ENCODE data around the gene KRT83.
"Not testable (repeated sequence)": the region's sequence is repeated elsewhere in the genome, so short reads cannot be mapped to it uniquely, and the experiment has no call there.

The KRT83 gene

DNA sequence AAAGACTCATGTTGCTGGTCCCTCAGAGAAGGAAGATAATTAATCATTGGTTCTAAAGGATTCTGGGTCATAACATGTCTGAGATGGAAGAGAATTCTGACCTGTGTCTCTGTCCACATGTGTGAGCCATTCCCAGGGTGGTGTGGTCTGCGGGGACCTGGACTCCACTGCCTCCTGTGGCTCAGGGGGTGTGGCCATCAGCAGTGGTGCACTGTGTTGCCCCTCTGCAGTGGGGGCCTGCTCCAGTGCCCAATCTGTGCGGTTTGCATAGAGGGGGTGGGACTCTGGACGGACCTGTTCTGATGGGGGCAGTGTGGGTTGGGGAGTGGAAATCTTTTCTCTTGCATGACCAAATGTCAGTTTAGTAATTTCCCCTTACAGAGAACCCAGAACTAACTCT lies 32.6 kb upstream of the KRT83 start:
- no peak for DNase-seq (ENCODE audit: low spot score)

DNA sequence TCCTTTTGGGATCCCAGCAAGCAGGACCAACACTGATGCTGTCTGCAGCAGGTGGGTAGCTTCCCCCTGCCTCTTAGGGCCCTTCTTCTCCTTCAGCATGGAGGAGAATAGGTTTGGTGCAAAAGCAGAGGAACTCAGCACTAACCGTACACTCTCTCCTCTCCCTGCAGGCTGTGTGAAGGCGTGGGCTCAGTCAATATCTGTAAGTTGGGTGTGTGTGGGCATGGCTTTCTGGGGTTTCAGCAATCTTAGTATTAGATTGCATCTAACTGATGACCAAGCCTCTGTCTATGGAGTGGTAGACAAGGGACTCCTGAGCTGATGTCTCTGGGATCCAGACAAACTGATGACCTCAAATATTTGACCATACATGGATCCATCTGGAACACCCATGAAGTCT lies 31.8 kb upstream of the KRT83 start:
- DNase-seq (ENCODE audit: low spot score), result no peak

GRCh38 chr12:52351196-52352059 lies 30.2 kb upstream of the KRT83 start:
- peak; percentile 43 for DNase-seq (ENCODE audit: low spot score)

DNA sequence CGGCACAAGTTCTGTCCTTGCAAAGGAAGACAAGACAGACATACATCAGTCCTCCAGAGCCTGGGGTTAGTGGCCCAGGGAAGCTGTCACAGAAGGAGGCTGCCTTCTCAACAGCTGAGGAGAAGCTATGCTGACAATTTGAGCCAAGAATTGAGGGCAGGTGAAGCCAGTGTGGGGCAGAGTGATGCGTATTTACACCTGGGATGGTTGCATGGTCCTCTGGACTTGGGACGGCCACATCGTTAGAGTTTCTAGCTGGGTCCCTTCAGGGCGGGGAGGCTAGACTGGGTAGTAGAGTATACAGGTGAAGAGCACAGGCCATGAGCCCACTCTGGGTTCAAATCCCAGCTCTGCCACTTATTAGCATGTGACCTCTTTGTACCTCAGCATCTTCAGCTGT lies 29.6 kb upstream of the KRT83 start:
- DNase-seq (ENCODE audit: low spot score), result no peak

DNA sequence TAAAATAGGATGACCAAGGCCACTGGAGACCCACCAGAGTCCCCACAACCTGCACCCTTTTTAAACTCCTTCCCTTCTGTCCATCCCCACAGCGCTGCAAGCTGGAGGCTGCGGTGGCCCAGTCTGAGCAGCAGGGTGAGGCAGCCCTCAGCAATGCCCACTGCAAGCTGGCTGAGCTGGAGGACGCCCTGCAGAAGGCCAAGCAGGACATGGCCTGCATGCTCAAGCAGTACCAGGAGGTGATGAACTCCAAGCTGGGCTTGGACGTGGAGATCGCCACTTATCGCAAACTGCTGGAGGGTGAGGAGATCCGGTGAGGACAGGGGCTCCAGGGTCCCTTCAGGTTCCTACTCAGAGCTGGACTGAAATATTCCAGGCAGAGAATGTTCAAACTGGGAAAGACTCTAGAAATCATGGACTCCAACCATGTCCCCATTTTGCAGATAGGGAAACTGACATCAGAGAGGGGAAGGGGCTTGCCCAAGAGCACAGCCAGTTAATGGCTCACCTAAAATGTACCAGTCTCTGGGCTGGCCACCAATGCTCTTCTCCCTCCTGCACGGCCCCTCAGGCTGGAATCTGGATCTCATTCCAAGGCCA lies 28.9 kb upstream of the KRT83 start:
- DNase-seq (ENCODE audit: low spot score), result no peak

DNA sequence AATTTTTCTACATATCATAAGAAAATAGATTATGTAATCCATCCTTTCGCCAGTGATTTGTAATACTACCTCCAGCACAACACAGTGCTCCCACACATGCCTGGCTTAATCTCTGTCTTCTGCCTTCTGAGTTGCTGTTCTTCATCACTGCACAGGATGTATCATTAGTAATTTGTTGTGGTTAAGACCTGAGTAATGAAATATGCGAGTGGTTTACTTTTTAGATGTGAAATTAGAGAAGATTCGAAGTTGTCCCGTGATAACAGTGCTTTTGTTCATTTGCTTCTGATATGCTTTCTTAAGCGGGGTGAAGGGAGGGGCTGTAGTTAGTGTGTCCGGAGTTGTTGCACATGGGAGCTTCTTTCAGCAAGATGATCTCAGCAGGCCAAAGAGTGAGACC lies 28.0 kb upstream of the KRT83 start:
- DNase-seq (ENCODE audit: low spot score), result no peak

GRCh38 chr12:52347551-52348510 lies 26.6 kb upstream of the KRT83 start:
- DNase-seq (ENCODE audit: low spot score), result no peak

DNA sequence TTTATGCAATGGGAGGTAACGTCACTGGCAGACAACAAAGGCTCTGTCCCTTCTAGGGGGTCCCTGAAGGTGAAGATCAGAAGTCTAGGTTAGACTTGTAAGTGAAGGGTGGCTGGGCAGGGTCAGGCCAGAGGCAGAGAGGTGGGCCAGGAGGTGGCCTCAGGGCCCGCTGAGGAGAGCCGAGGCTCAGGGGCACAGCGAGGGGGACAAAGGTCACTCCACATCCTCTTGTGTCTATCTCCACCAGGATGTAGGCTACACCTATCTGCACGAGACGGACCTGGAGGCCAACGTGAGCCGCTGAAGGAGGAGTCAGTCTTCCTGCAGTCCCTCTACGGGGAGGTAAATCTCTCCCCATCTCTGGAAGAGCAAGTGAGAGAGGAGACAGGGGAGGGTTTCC lies 25.8 kb upstream of the KRT83 start:
- DNase-seq (ENCODE audit: low spot score), result no peak

- DNase-seq (ENCODE audit: low spot score), result peak; percentile 27
Observed at GRCh38 chr12:52346593-52346992, 25.4 kb upstream of the KRT83 start.

GRCh38 chr12:52345041-52345440 lies 23.8 kb upstream of the KRT83 start:
- not testable (repeated sequence) for DNase-seq (ENCODE audit: low spot score)

- no peak for DNase-seq (ENCODE audit: low spot score)
Observed at GRCh38 chr12:52344111-52344510, 22.9 kb upstream of the KRT83 start.

DNA sequence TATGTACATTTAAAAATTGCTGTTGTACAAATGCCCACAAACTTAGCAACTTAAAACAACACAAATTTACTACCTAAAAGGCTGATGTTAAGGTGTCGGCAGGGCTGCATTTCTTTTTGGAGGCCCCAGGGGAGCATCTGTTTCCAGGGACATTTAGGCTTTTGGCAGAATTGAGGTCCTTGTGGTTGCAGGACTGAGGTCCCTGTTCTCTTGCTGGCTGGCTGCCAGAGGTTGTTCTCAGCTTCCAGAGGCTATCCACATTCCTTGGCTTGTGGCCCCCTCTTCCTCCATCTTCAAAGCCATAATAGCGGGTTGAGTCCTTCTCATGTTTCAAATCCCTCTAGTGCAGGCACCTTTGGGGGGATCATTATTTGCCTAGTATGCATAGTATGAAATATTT lies 22.4 kb upstream of the KRT83 start:
- no peak for DNase-seq (ENCODE audit: low spot score)

- no peak for DNase-seq (ENCODE audit: low spot score)
Observed at GRCh38 chr12:52342781-52343490, 21.7 kb upstream of the KRT83 start.

- DNase-seq (ENCODE audit: low spot score), result no peak
Observed at GRCh38 chr12:52341066-52341580, 19.9 kb upstream of the KRT83 start.

DNA sequence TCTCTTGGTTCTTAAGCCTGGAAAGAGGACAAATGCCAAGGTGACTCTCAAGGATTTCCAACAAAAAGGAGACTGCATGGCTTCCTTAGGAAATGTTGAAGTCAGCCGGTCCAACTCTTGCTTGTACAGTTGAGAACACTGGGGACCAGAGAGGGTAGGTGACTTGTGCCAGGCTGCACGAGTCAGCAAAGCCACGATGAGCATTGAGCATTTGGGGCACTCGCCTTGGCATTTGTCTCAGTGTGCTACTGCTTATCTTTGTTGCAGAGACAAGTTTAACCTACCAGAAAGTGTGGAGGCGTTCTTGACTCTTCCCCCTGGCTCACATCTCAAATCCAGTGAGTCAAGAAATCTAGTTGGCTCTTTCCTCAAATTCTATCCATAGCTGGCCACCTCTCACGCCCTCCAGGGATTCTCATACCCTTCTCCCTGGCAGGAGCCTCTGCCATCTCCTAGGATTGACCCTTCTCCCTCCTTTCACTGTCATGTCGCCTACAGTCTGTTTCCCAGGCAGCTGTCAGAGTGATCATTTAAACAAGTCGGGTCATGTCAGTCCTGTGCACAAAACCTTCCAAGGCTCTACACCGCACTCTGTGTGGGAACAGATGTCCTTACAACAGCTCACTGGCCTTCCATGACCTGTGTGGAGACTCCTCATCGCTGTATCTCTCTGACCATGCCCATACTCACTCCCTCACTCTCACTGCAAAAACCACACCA lies 17.2 kb upstream of the KRT83 start:
- no peak for DNase-seq (ENCODE audit: low spot score)

DNA sequence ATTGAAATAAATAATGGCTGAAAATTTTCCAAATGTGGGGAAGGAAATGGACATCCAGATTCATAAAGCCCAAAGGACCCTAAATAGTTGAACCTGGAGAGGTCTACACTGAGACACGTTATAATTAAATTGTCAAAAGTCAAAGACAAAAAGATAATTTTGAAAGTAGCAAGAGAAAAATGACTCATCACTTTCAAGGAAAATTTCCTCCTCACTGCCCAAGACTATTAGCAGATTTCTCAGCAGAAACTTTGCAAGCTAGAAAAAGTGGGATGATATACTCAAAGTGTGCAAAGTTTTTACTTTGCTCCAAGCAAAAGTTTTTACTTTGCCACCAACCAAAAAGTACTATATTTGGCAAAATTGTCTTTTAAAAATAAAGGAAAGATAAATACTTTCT lies 15.9 kb upstream of the KRT83 start:
- DNase-seq (ENCODE audit: low spot score), result no peak

DNA sequence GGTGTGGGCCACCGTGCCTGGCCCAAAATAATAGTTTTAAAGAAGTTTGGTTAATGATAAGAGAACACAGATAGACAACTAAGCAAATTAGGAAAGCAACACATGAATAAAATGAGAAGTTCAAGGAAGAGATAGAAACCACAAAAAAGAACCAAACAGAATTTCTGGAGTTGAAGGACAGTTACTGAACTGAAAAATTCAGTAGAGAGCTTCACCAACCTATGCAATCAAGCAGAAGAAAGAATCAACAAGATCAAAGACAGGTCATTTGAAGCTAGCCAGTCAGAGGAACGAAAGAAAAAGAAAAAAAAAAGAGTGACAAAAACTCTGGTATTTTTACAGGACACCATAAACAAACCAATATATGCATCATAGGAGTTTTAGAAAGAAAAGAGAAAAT lies 15.4 kb upstream of the KRT83 start:
- DNase-seq (ENCODE audit: low spot score), result no peak

DNA sequence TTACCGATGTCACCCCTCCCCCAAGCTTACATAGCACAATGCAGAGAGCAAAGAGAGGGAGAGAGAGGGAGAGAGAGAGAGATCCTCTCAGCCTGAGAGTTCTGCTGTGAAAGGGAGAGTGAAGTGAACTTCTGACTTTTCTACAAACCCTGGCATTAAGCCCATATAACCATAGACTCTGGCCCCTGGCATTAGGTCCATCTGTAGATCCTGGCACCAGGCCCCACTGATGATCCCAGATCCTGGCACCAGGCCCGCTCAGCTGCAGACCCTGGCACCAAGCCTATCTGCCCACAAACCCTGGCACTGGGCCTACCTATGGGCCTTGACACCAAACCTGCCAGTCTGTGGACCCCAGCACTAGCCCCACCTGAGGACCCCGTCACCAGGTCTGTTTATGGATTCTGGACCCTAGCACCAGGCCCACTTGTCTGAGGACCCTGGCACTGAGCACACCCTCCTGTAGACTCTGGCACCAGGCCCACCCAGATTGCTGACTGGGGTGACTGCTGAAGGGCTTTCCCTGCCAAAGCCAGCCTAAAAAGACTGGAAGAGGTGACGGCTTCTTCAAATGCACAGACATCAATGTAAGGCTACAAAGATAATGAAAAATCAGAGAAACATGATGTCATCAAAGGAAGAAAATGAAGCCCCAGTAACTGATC lies 14.5 kb upstream of the KRT83 start:
- no peak for DNase-seq (ENCODE audit: low spot score)

GRCh38 chr12:52334185-52334584 lies 13.0 kb upstream of the KRT83 start:
- no peak for DNase-seq (ENCODE audit: low spot score)

DNA sequence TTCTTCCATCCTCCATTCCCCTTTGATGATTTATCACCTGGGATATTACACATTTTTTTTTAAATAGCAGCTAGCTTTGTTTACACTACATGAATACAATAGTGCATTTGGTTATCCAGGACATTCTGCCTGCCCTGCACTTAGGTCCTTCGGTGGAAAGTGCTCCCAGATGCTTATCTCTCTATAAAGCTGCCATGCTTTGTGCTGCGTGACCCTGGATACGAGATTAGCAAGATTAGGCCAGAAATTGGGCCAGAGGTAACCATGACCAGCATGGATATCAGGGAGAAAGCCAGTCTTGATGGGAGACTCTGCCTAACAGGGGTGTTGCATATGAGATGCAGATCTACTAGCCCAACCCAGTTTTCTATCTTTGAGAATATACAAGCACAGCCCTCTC lies 12.1 kb upstream of the KRT83 start:
- no peak for DNase-seq (ENCODE audit: low spot score)

DNA sequence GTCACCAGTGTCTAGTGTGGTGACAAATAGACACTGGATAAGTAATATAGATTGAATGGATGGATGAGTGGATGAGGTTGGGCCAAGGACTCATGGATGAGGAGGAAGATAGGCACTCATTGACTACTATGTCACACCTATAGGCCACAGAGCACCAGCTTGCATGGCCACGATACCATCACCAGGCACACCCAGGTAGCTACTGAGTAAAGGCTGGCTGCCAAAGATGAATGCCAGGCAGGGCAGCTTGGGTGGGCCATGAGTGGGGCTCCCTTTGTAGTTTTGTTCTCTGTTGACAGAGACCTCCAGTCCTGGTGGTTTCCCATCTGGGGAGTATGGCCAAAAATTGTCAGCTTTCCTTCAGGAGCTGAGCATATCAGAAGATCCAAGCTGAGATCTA lies 11.2 kb upstream of the KRT83 start:
- DNase-seq (ENCODE audit: low spot score), result no peak
